Stimulated activated CD8-positive, alpha-beta memory T cell treated with anti-CD3 and anti-CD28 coated beads, Interleukin-12 subunit alpha, Interleukin-12 subunit beta, amount 100 ng/mL, for 4 hours (primary cell): Measurements from ENCODE around the gene RIMS3.

Experiments used
- DNase-seq: peaks from one replicate; pipeline ENCODE4 v3.0.0-alpha.2; 2020; ENCODE audit warnings: low read depth

Gene RIMS3

GRCh38 chr1:40691538-40692428, 26.3 kb upstream of the RIMS3 start, which contains the start of gene NFYC:
Gene NFYC (plus strand): TSS chr1:40691704. CDS start chr1:40738844, 47,140 bp downstream.
- DNase-seq, result peak; percentile 87

- DNase-seq, result no peak
Observed at GRCh38 chr1:40690771-40691537, 25.5 kb upstream of the RIMS3 start.

GRCh38 chr1:40689737-40690136, 24.3 kb upstream of the RIMS3 start:
- no peak for DNase-seq

- no peak for DNase-seq
Observed at GRCh38 chr1:40687661-40688060, 22.2 kb upstream of the RIMS3 start.

GRCh38 chr1:40687059-40687458, 21.6 kb upstream of the RIMS3 start:
- DNase-seq, result no peak

- DNase-seq, result no peak
Observed at GRCh38 chr1:40684669-40685068, 19.2 kb upstream of the RIMS3 start.

GRCh38 chr1:40679165-40679953, 13.9 kb upstream of the RIMS3 start:
- no peak for DNase-seq

- no peak for DNase-seq
Observed at GRCh38 chr1:40676501-40676900, 11.0 kb upstream of the RIMS3 start.

GRCh38 chr1:40673452-40673851, 8.0 kb upstream of the RIMS3 start:
- no peak for DNase-seq

- DNase-seq, result peak; percentile 67
Observed at GRCh38 chr1:40668769-40669525, 3.5 kb upstream of the RIMS3 start.

- DNase-seq, result no peak
Observed at GRCh38 chr1:40664791-40665190, 691 bp downstream of the RIMS3 start.

GRCh38 chr1:40664167-40664537, 1.3 kb downstream of the RIMS3 start:
- no peak for DNase-seq

- DNase-seq, result no peak
Observed at GRCh38 chr1:40663324-40664166, 1.9 kb downstream of the RIMS3 start.

GRCh38 chr1:40662864-40663263, 2.6 kb downstream of the RIMS3 start:
- DNase-seq, result no peak

GRCh38 chr1:40662151-40662550, 3.3 kb downstream of the RIMS3 start:
- DNase-seq, result no peak

GRCh38 chr1:40661678-40662077, 3.8 kb downstream of the RIMS3 start:
- DNase-seq, result no peak

GRCh38 chr1:40659649-40659947, 5.9 kb downstream of the RIMS3 start:
- DNase-seq, result no peak

- no peak for DNase-seq
Observed at GRCh38 chr1:40658751-40659648, 6.5 kb downstream of the RIMS3 start.

GRCh38 chr1:40657046-40657445, 8.4 kb downstream of the RIMS3 start:
- DNase-seq, result no peak
